CD4-positive, CD25-positive, alpha-beta regulatory T cell (primary cell): Measurements from ENCODE around the gene AUTS2. TPM values are rescaled to one million over a fixed set of nuclear protein-coding genes. Genes with fewer than 3 reads are reported as not detected.

ENCODE experiments used
- ATAC-seq, 2 donors: fragments of 150-1000 bp; cut with Tn5 transposase; one replicate each; pipeline ENCODE4 v1.10.0; 2021; ENCODE audit warnings: low read depth in 2 of 2, moderate number of reproducible peaks in 2 of 2, moderate library complexity in 1 of 2
- DNase-seq, 3 donors: peaks; one replicate each; pipeline versions ENCODE4 v3.0.0 to v3.0.0-alpha.2; 2012 to 2022; ENCODE audit warnings: mixed read lengths in 1 of 3
- H3K27ac ChIP-seq: one replicate; pipeline ENCODE4 v1.7.0; 2013; ENCODE audit warnings: mild to moderate bottlenecking, low read length; ENCODE audit not compliant: insufficient read depth, poor library complexity, severe bottlenecking
- H3K27me3 ChIP-seq: one replicate; pipeline ENCODE4 v1.7.0; 2013; ENCODE audit warnings: low read length; ENCODE audit not compliant: control insufficient read depth, insufficient read depth
- H3K36me3 ChIP-seq: one replicate; pipeline ENCODE4 v1.7.0; 2013; ENCODE audit warnings: mild to moderate bottlenecking, low read length, moderate library complexity; ENCODE audit not compliant: control insufficient read depth, insufficient read depth
- H3K4me1 ChIP-seq: 2 replicates; pipeline ENCODE4 v1.7.0; 2013; ENCODE audit warnings: mild to moderate bottlenecking, low read length; ENCODE audit not compliant: insufficient read depth, control insufficient read depth, poor library complexity, severe bottlenecking
- H3K4me3 ChIP-seq: one replicate; pipeline ENCODE4 v1.7.0; 2013; ENCODE audit warnings: low read depth, mild to moderate bottlenecking, low read length, moderate library complexity
- H3K9me3 ChIP-seq, 2 experiments: 1 replicate in 1 of 2; 2 replicates in 1 of 2; pipeline ENCODE4 v1.7.0; 2013; ENCODE audit warnings: low read length in 2 of 2, mild to moderate bottlenecking in 1 of 2, moderate library complexity in 1 of 2; ENCODE audit not compliant: control insufficient read depth in 2 of 2
- H3K27ac Mint-ChIP-seq, 3 donors: one replicate each; pipeline ENCODE4 v1.8.0; 2020 to 2022; ENCODE audit warnings: mild to moderate bottlenecking in 3 of 3, mixed read lengths in 3 of 3, moderate library complexity in 2 of 3
- H3K27me3 Mint-ChIP-seq: one replicate; pipeline ENCODE4 v1.8.0; 2022; ENCODE audit warnings: mild to moderate bottlenecking, mixed read lengths
- H3K36me3 Mint-ChIP-seq: one replicate; pipeline ENCODE4 v1.8.0; 2020; ENCODE audit warnings: mixed read lengths
- H3K4me1 Mint-ChIP-seq, 4 donors: one replicate each; pipeline ENCODE4 v1.8.0; 2020 to 2022; ENCODE audit warnings: mixed read lengths in 4 of 4, mild to moderate bottlenecking in 1 of 4
- H3K4me3 Mint-ChIP-seq, 4 donors: one replicate each; pipeline ENCODE4 v1.8.0; 2020 to 2022; ENCODE audit warnings: mild to moderate bottlenecking in 4 of 4, mixed read lengths in 4 of 4, moderate library complexity in 3 of 4
- H3K9me3 Mint-ChIP-seq, 7 donors: one replicate each; pipeline ENCODE4 v1.8.0; 2020 to 2022; ENCODE audit warnings: mixed read lengths in 7 of 7, mild to moderate bottlenecking in 3 of 7, moderate library complexity in 2 of 7
- polyA plus RNA-seq, 4 donors: library from polyadenylated mRNA; unstranded; fragments of 300-500 nt; fragmentation: Illumina TruSeq; gene quantifications; one replicate each; pipeline ENCODE4 v1.2.3, GENCODE V29; 2021
- total RNA-seq: library from RNA; stranded (reverse); gene quantifications from one replicate; pipeline ENCODE4 v1.2.3, GENCODE V29; 2022

The AUTS2 gene
- total and polyA plus RNA-seq, 5 donors from 2014 or later = 0.47 to 32.4 (median 0.74) TPM

DNA sequence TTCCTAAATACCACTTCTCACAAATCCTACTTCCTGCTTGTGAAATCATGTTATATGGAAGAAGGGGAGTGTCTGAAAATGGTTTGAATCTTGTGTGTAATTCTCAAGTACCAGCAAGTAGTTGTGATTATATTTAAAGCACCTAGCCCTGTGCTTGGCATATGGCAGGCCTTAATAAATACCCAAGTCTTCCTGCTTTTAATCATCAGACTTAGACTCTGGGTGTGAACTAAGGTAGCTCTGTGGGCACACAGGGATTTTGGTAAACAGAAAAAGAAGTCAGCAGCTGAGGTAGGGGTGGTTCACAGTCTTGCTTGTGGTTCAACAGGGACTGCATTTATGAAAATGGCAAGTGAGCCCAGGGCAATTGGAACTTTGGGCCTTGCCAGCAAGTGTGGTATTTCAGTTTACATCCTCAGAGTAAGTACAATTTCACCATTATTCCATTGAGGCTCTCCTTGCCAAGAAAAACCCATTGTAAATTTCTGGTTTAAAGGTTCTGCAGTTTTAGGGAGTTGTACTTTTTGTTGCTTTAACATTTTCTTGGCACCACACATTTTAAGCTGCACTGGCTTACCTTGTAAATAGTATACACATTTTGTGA lies 215.5 kb downstream of the AUTS2 start:
- H3K36me3 ChIP-seq = no peaks in the 10 kb centered on the region
- Mint-ChIP-seq H3K4me3 (no peak overlapping the region), H3K27ac (peak overlapping the region in 1 of 3 donors; percentile 49), H3K4me1 (no peaks in the 10 kb centered on the region), H3K27me3 (peaks cover 4% of the 10 kb centered on the region), H3K9me3 (peaks cover 0 to 10% (median 0%) of the 10 kb centered on the region in 7 donors), H3K36me3 (no peaks in the 10 kb centered on the region)
- no peak for DNase-seq
- no peaks in the 10 kb centered on the region for H3K27me3 ChIP-seq
- ATAC-seq = no peak
- no peak overlapping the region for H3K27ac ChIP-seq
- H3K4me1 ChIP-seq = no peaks in the 10 kb centered on the region
- H3K9me3 ChIP-seq = no peaks in the 10 kb centered on the region
- no peak overlapping the region for H3K4me3 ChIP-seq

DNA sequence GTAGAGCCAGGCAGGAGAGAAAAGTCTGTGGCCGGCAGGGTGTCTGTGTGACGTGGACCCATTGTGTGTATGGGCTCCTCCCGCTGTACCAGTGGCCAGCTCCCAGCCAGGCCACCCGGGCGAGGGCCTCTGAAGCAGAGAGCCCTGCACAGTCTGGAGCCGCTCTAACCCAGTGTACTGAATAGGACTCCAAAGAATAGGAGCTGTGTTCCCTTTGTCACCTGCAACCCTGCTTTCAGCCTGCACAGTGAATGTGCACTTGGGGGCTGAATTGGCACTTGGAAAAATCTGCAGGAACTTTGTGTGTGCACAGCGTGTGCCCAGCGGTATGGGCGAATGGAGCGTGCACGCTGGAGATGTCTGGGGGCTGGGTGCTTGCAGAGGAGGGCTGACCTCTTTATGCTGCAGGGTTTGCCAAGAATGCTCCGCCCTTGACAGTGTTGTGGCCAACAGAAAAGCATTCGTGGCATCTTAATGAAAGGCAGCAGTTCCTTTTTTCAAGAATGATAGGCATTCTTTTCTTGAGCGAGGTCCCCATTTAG lies 216.2 kb downstream of the AUTS2 start:
- Mint-ChIP-seq H3K4me1 (no peaks in the 10 kb centered on the region), H3K36me3 (no peaks in the 10 kb centered on the region), H3K4me3 (no peak overlapping the region), H3K27ac (no peak overlapping the region), H3K27me3 (peaks cover 5% of the 10 kb centered on the region), H3K9me3 (peaks cover 0 to 11% (median 0%) of the 10 kb centered on the region in 7 donors)
- DNase-seq (no peak), ATAC-seq (no peak)
- no peak overlapping the region for H3K27ac ChIP-seq
- H3K27me3 ChIP-seq = no peaks in the 10 kb centered on the region
- H3K9me3 ChIP-seq = no peaks in the 10 kb centered on the region
- no peaks in the 10 kb centered on the region for H3K36me3 ChIP-seq
- H3K4me3 ChIP-seq = no peak overlapping the region
- no peaks in the 10 kb centered on the region for H3K4me1 ChIP-seq

DNA sequence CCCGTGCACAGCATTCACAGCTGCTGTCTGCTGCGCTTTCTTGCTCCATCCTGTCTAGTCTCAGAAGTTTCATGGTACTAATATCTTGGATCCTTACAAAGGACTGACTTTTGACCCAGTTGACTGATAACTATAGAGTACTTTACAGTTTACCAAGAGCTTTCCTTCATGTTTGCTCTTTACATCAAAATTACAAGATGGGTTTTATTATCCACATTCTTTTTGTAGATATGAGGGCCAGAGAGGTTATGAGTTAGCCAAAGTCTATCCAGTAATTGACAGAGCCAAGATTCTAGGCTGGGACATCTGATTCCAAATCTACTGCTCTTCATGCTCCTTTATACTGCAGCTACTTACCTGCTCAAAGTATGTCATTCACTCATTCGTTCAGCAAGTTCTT lies 218.2 kb downstream of the AUTS2 start:
- H3K4me3 Mint-ChIP-seq = no peak overlapping the region
- H3K27me3 ChIP-seq = no peaks in the 10 kb centered on the region
- DNase-seq (no peak), ATAC-seq (no peak)
- H3K9me3 Mint-ChIP-seq = peaks cover 0 to 10% (median 1%) of the 10 kb centered on the region in 7 donors
- H3K36me3 ChIP-seq = no peaks in the 10 kb centered on the region
- H3K4me1 Mint-ChIP-seq = no peaks in the 10 kb centered on the region
- H3K36me3 Mint-ChIP-seq = no peaks in the 10 kb centered on the region
- no peak overlapping the region for H3K27ac Mint-ChIP-seq
- no peaks in the 10 kb centered on the region for H3K4me1 ChIP-seq
- peaks cover 9% of the 10 kb centered on the region for H3K27me3 Mint-ChIP-seq
- H3K9me3 ChIP-seq = no peaks in the 10 kb centered on the region
- no peak overlapping the region for H3K4me3 ChIP-seq
- no peak overlapping the region for H3K27ac ChIP-seq

- Histone ChIP-seq H3K36me3 (no peaks in the 10 kb centered on the region), H3K4me1 (no peaks in the 10 kb centered on the region), H3K27me3 (no peaks in the 10 kb centered on the region), H3K9me3 (no peaks in the 10 kb centered on the region), H3K27ac (no peak overlapping the region), H3K4me3 (no peak overlapping the region)
- no peak overlapping the region for H3K4me3 Mint-ChIP-seq
- no peaks in the 10 kb centered on the region for H3K4me1 Mint-ChIP-seq
- peaks cover 0 to 10% (median 1%) of the 10 kb centered on the region in 7 donors for H3K9me3 Mint-ChIP-seq
- H3K27me3 Mint-ChIP-seq = peaks cover 9% of the 10 kb centered on the region
- no peaks in the 10 kb centered on the region for H3K36me3 Mint-ChIP-seq
- no peak for ATAC-seq
- DNase-seq = no peak
- no peak overlapping the region for H3K27ac Mint-ChIP-seq
These were observed 218.8 kb downstream of the AUTS2 start for GRCh38 chr7:69817121-69817520.

DNA sequence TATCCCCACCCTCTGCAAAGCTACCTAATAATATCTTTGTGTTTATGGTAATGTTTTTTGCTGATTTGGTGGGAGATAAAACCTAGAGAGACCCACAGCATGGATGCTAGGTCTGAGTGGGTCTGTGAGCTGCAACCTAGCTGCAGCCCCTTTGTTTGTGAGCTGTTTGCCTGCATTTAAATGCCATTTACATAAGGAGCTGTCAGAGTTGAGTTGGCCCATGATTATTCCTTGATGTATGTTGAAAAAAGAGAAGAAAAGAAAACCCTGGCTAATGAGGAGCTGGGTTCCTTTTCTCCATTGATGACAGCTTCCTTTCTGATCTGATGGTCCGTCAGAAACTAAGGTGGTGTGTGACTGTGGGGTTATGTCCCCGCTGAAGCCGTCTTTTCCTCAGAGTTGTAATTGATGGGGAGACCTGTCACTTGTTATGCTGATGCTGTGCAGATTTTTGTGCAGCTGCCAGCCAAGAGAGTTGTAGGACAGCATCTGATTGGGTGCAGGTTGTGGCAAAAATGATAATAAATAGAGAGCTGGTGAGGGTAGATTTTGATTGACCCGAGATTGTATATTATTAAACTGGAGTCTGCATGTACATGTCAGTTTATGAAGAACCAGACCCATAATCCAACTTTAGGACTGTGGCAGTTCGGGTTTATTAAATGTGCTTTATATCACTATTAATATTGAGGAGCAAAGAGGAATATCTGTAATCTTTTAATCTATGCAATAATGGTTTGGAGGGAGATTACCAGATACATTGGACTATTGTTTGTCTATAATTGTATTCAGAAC lies 219.8 kb downstream of the AUTS2 start:
- Mint-ChIP-seq H3K27ac (no peak overlapping the region), H3K4me3 (no peak overlapping the region), H3K36me3 (no peaks in the 10 kb centered on the region), H3K27me3 (peaks cover 6% of the 10 kb centered on the region), H3K4me1 (no peaks in the 10 kb centered on the region), H3K9me3 (peaks cover 0 to 9% (median 1%) of the 10 kb centered on the region in 7 donors)
- no peak overlapping the region for H3K4me3 ChIP-seq
- no peaks in the 10 kb centered on the region for H3K9me3 ChIP-seq
- H3K27ac ChIP-seq = no peak overlapping the region
- no peaks in the 10 kb centered on the region for H3K4me1 ChIP-seq
- no peaks in the 10 kb centered on the region for H3K36me3 ChIP-seq
- DNase-seq (no peak), ATAC-seq (no peak)
- H3K27me3 ChIP-seq = no peaks in the 10 kb centered on the region

- no peaks in the 10 kb centered on the region for H3K36me3 ChIP-seq
- no peak overlapping the region for H3K27ac ChIP-seq
- Mint-ChIP-seq H3K9me3 (peaks cover 0 to 9% (median 1%) of the 10 kb centered on the region in 7 donors), H3K4me1 (no peaks in the 10 kb centered on the region), H3K27ac (no peak overlapping the region), H3K27me3 (peaks cover 6% of the 10 kb centered on the region), H3K4me3 (no peak overlapping the region), H3K36me3 (no peaks in the 10 kb centered on the region)
- H3K4me3 ChIP-seq = no peak overlapping the region
- no peak for ATAC-seq
- DNase-seq = no peak
- no peaks in the 10 kb centered on the region for H3K4me1 ChIP-seq
- no peaks in the 10 kb centered on the region for H3K27me3 ChIP-seq
- H3K9me3 ChIP-seq = no peaks in the 10 kb centered on the region
These were observed 220.5 kb downstream of the AUTS2 start for GRCh38 chr7:69818636-69819332.

- Mint-ChIP-seq H3K36me3 (no peaks in the 10 kb centered on the region), H3K27ac (no peak overlapping the region), H3K4me3 (no peak overlapping the region), H3K4me1 (no peaks in the 10 kb centered on the region), H3K9me3 (peaks cover 0 to 7% (median 1%) of the 10 kb centered on the region in 7 donors), H3K27me3 (peaks cover 6% of the 10 kb centered on the region)
- Histone ChIP-seq H3K27me3 (no peaks in the 10 kb centered on the region), H3K36me3 (no peaks in the 10 kb centered on the region), H3K4me1 (no peaks in the 10 kb centered on the region), H3K27ac (no peak overlapping the region), H3K9me3 (no peaks in the 10 kb centered on the region), H3K4me3 (no peak overlapping the region)
- no peak for ATAC-seq
- DNase-seq = no peak
These were observed 221.0 kb downstream of the AUTS2 start for GRCh38 chr7:69819333-69819705.
